NCI-H1417 treated with DMSO at 0.1 percent for 48 hours (cell line): ENCODE measurements around the gene LPIN1.
A peak's percentile ranks its signal among the peaks of the same experiment; 100 is the strongest.
"Not testable (repeated sequence)": the region's sequence is repeated elsewhere in the genome, so short reads cannot be mapped to it uniquely, and the experiment has no call there.

Source experiments
- DNase-seq: peaks from one replicate; lab custom pipeline; 2025; lab: John Stamatoyannopoulos, UW

The LPIN1 gene

GRCh38 chr2:11811036-11811654 lies 64.7 kb downstream of the LPIN1 start:
- no peak for DNase-seq

DNA sequence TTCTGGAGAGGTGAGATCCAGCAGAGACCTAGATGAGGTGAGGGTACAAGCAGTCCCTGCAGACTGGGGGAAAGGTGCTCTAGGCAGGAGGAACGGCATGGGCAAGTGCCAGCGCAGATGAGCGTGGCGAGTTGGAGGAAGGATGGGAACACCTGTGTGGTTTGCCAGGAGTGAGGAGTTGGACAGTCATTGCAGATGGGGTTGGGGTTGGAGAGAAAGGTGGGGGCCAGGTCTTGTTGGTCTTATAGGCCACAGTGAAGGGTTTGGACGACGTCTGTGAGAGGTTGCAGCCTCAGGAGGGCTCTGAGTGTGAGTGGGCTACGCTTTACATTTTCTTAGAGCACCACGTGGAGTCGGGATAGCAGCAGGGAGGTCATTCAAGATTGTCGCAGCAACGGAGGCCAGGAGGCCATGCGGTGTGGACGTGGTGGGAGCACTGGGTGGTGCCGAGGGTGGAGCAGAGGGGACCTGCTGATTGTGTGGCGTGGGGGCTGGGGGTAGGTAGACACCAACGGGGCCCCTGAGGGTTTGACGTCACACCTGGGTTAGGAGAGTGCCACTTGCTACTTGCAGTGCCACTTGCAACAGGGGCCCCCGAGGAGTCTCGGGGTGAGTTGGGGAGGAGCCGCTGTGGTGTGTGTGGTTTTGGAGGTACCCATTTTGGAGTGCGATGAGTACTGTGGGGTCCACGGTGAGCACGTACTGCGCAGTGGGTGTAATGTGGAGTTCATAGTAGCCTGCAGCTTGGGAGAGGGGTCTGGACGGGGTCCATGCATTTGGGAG lies 66.2 kb downstream of the LPIN1 start:
- no peak for DNase-seq

GRCh38 chr2:11813345-11813744 lies 66.9 kb downstream of the LPIN1 start:
- not testable (repeated sequence) for DNase-seq

DNA sequence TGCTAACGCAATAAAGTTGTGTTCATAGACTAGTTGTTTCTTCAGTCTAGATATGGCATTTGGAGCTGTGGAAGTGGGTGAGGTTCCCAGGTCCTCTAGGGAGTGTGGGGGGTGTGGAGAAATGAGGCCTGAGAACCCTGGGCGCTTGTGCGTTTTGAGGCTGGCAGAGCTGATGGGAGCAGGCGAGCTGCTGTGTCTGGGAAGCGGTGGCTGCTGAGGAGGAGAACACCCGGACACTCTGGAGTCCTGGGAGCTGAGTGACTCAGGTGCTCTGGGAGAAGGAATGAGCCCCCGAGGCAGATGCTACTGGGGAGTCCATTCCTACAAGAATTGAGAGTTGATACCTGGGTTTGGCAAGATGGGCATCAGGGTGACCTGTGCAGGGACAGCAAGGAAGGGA lies 67.5 kb downstream of the LPIN1 start:
- no peak for DNase-seq

DNA sequence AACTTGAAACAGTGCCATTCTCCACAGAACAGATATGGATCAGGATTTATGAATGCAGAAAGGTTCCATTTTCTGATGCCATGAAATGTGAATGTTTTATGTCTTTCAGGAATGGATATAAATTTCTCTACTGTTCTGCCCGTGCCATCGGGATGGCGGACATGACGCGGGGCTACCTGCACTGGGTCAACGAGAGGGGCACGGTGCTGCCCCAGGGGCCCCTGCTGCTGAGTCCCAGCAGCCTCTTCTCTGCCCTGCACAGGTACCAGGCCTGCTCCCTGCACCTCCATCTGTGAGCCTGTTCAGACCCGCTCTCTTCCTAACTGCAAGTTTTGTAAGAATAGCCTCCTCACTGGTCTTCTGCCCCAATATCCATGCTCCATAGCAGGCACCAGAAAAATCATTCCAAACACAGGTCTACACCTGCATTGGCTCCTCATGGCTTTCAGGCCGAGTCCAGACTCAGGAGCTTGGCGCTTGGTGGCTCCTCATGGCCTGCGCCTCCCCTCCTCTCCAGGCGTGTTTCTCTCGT lies 68.6 kb downstream of the LPIN1 start:
- DNase-seq: no peak

DNA sequence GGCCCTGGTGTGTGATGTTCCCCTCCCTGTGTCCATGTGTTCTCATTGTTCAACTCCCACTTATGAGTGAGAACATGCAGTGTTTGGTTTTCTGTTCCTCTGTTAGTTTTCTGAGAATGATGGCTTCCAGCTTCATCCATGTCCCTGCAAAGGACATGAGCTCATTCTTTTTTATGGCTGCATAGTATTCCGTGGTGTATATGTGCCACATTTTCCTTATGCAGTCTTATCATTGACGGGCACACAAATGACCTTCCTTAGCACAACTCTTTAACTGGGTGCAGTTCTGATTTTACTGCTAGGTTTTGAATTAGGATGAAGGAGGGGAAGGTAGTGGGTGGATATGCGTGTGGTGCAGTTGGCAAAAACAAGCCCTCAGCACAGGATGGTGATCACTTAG lies 70.5 kb downstream of the LPIN1 start:
- not testable (repeated sequence) for DNase-seq

GRCh38 chr2:11819235-11819729 lies 72.8 kb downstream of the LPIN1 start:
- no peak for DNase-seq

GRCh38 chr2:11820650-11821049 lies 74.2 kb downstream of the LPIN1 start:
- no peak for DNase-seq

- DNase-seq: no peak
Observed at GRCh38 chr2:11821705-11822104, 75.3 kb downstream of the LPIN1 start.

DNA sequence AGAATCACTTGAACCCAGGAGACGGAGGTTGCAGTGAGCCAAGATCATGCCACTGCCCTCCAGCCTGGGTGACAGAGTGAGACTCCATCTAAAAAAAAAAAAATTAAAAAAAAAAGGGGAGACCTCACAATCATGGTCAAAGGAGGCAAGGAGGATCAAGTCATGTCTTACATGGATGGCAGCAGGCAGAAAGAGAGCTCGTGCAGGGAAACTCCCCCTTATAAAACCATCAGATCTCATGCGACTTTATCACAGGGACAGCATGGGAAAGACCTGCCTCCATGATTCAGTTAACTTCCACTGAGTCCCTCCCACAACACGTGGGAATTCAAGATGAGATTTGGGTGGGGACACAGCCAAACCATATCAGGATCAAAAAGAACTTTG lies 75.9 kb downstream of the LPIN1 start:
- DNase-seq: not testable (repeated sequence)

DNA sequence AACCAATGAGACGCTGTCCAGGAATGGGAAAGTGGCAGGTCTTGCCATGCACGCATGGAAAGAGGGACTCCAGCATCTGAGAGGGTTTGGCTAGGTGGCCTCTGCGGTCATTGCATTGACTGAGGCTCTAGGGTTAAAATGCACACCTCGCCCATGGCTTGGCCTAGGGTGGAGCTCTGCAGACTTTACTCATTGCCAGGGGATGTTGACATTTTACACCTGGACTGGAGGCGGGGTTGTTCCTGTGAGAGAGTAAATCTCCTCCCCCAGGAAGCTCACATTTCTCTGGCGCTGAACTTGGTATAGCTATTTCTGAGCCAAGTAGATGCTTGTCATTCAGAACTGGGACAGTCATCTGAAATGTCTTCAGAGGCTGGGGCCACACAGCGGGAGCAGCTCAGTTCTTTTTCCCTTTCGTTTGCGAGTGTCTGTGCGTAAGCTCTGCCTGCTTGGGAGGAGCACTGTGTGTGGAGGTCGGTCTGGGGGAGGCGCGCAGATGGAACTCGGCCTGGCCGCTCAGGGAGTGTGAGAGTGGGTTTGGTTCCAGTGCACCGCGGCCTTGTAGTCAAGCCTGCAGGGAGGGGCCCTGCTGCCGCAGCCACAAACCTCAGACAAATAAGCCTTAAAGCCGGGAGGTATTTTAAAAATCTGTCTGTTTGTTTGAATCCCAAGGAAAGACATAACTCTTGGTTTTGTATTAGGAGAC lies 76.5 kb downstream of the LPIN1 start:
- no peak for DNase-seq

DNA sequence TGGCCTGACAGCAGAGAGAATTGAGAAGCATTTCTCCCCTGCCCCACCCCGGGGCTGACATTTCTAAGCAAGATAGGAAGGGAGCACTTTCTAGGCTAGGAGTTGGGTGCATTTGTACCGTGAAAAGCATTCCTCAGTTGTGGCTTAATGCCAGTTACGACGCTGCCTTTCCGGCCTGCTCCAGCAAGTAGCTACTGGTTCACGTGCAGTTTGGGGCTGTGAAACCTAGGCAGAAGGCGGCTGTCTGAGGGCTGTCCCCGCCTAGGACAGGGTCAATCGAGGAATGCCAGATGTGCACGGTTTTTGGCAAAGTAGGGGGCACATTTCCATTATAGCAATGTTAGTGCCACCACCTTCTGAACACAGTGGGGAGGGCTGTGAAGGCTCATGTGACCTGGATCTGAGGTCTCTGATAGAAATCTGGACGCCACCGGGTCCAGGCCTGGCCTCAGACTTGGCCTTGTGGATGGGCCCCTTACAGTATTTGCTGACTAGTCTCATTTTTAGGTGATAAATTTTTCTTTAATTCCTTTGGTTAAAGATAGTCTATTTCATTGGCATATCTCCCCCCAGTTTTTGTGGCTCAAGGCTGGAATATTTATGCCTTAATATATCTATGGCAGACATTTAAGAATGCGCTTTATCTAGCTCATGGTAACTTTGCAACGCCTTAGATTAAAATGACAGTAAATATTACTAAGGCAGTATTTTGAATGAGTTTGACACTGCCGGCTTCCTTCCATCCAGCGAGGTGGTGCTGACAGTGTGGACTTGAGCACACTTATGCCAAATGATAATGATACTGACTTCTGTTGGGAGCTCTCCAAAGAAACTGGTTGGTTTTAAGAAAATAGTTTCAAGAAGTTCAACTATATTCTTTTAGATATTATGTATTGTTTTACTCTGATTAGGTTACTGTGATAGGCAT lies 78.7 kb downstream of the LPIN1 start:
- no peak for DNase-seq

DNA sequence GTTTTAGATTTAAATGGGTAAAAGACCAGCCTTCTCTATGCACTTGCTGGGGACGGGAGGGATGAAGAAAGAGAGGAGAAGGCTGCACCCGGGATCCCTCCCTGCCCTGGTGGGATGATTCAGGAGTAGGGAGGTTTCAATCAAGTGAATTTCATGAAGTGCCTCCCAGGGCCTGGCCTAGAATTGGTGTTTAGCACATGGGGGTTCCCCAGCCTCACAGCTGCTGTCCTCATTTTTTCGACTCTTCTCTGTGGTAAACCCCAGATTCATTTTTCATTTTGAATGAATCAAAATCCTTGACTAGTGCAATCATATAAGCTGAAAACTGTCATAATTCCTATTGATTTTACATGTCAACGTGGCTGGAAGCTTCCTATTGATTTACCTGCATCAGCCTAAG lies 81.1 kb downstream of the LPIN1 start:
- DNase-seq: no peak

DNA sequence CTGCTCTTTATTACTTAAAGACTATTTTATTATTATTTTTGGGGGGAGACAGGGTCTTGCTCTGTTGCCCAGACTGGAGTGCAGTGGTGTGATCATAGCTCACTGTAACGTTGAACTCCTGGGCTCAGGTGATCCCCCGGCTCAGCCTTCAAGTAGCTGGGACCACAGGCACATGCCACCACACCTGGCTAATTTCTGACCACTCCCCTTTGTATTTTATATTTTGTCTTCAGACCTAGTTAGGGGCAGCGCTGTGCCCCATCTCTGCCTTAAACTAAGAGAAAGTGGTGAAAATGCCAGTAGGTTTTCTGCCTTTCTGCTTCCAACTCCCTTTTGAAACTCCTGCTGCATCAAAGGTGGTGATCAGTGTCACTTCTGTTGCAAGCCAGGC lies 82.5 kb downstream of the LPIN1 start:
- DNase-seq: no peak

DNA sequence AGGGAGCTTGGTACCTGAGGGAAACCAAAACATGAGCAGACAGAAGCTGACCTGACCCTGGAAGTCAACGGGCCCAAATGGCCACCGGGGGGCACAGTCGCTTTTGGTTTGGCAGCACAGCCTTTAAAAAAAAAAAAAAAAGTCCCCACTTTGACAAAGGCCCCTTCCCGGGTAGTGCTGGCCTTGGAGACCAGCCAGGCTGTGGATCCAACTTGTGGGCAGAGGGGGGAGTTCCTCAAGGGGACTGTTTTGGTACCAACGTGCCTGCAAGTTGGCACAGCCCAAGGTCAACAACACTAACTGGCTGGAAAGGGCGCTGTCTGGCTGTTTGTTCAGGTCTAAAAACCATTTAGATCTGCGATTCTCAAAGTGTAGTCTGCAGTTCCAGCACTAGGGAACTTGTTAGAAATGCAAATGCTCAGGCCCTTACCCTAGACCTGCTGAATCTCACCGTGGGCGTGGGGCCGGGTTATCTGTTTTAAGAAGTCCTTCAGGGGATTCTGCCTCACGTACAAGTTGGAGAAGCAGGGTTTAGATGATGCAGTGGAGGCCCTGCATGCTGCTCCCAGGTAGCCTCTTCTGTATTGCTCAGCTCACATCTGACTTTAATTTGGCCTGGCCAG lies 83.0 kb downstream of the LPIN1 start:
- DNase-seq: peak; percentile 47

- DNase-seq: no peak
Observed at GRCh38 chr2:11829947-11830707, 83.7 kb downstream of the LPIN1 start.

GRCh38 chr2:11830708-11831301 lies 84.4 kb downstream of the LPIN1 start:
- no peak for DNase-seq

- no peak for DNase-seq
Observed at GRCh38 chr2:11831415-11831814, 85.0 kb downstream of the LPIN1 start.

DNA sequence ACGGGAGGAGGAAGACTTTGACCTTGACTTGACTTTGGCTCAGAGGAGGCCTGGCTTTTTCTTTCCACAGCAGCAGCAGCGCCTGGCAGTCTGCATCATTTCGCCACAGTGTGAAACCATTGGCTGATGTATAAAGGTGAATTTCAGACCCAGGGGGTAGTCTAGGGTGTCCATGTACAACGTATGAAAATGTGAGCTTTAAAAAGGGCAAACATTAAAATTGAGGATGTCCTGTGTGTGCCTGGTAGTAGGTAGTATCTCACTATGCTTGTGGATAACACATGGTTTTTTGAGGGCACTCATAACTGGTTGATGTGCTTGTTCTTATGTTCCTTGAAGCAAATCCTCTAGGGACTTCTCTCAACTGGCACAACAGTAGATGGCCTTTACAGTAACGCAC lies 86.1 kb downstream of the LPIN1 start:
- DNase-seq: no peak

DNA sequence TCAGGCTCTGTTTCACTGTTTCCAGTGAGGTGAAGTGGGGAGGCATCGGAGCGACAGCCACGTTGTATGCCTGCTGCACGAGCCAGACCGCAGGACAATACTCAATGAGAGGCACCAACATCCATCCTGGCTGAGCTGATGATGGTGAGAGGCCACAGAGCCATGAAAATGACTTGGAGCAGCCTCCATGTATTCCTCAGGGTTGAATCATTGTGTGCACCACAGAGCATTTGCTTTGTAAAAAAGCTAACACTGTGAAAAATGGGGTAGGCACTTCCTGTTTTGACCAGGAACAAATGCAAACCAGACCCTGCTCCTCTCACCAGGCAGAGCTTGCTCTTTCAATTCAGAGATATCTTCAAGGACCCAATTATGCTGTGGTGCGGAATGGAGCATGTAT lies 87.2 kb downstream of the LPIN1 start:
- no peak for DNase-seq
